ENCODE measurements around the gene ENOPH1.

Gene ENOPH1

DNA sequence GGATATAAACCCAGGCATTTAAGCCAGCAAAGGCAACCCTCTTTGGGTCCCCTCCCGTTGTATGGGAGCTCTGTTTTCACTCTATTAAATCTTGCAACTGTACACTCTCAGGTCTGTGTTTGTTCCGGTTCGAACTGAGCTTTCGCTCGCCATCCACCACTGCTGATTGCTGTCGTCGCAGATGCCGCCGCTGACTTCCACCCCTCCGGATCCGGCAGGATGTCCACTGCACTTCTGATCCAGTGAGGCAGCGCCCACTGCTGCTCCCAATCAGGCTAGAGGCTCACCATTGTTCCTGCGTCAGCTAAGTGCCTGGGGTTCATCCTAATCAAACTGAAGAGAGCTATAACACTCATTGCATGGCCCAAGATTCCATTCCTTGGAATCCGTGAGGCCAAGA is 49.2 kb downstream of the ENOPH1 start:
- Histone ChIP-seq H3K36me3 (0 out of 2 replicates have a peak, but pooled peaks cover 4% of the 10 kb centered on the region), H3K27me3 (ENCODE audit: insufficient read depth, low read depth, severe bottlenecking) (no peaks in the 10 kb centered on the region), H3K9me3 (ENCODE audit: severe bottlenecking) (no peaks in the 10 kb centered on the region), H3K27ac (no peak overlapping the region), H3K4me3 (ENCODE audit: low read depth, low read length) (no peak overlapping the region)
- DNase-seq, result no peak
- TF ChIP-seq, protein P1, sequence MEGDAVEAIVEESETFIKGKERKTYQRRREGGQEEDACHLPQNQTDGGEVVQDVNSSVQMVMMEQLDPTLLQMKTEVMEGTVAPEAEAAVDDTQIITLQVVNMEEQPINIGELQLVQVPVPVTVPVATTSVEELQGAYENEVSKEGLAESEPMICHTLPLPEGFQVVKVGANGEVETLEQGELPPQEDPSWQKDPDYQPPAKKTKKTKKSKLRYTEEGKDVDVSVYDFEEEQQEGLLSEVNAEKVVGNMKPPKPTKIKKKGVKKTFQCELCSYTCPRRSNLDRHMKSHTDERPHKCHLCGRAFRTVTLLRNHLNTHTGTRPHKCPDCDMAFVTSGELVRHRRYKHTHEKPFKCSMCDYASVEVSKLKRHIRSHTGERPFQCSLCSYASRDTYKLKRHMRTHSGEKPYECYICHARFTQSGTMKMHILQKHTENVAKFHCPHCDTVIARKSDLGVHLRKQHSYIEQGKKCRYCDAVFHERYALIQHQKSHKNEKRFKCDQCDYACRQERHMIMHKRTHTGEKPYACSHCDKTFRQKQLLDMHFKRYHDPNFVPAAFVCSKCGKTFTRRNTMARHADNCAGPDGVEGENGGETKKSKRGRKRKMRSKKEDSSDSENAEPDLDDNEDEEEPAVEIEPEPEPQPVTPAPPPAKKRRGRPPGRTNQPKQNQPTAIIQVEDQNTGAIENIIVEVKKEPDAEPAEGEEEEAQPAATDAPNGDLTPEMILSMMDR (IDR thresholded peaks at IDR 0.05; ENCODE audit: low read depth, low read length), result no peak

DNA sequence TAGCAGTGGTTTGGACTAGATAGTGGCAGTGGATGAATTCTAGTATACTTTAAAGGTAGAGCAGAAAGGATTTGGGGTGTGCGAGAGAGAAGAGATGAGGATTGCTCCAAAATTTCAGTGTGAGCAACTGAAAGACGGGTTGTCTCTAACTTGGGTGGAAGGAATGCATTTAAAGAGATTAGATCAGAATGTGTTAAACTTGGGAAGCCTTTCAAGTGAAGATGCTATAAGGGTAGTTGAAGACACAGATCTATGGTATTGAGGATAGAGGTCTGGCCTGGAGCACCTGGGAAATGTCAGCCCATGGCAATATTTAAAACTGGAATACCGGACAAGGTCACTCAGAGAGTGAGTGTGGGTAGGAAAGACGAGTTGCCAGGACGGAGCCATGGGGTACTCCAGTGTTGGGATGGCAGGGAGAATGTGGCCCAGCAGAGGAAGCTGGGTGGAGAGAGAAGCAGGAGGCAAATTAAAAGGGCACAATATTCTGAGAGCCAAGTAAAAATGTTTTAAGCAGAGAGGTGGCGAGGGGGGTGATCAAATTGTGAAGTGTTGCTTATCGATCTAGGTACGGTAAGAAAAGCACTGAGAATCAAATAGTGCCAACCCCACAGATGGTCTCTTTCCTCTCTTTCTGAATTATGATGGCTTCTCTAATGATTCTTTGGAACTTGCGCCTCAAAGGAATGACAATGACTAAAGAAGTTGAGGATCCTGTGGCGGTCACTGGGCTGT is 50.5 kb downstream of the ENOPH1 start:
- TF ChIP-seq, protein P1 (IDR thresholded peaks at IDR 0.05; ENCODE audit: low read depth, low read length), result no peak
- H3K4me3 ChIP-seq (ENCODE audit: low read depth, low read length), result no peak overlapping the region
- no peaks in the 10 kb centered on the region for H3K27me3 ChIP-seq (ENCODE audit: insufficient read depth, low read depth, severe bottlenecking)
- DNase-seq, result no peak
- H3K9me3 ChIP-seq (ENCODE audit: severe bottlenecking), result no peaks in the 10 kb centered on the region
- H3K27ac ChIP-seq, result no peak overlapping the region
- 0 out of 2 replicates have a peak, but pooled peaks cover 4% of the 10 kb centered on the region for H3K36me3 ChIP-seq

DNA sequence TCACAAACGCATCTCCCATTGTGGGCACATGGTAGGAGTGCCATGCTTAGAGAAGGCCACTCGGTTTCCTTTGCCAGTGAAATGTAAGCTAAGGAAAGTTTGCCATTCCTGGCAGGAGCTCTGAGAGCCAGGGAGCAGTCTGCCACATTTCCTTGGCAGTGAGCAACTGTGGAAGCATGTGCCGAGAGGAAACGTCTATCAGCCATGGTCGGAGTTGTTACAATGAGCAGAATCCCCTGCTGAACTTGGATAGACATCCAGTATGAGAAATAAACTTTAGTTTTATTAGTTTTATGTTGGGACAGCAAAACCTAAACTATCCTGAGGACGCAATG is 51.1 kb downstream of the ENOPH1 start:
- Histone ChIP-seq H3K27me3 (ENCODE audit: insufficient read depth, low read depth, severe bottlenecking) (no peaks in the 10 kb centered on the region), H3K4me3 (ENCODE audit: low read depth, low read length) (no peak overlapping the region), H3K27ac (no peak overlapping the region), H3K9me3 (ENCODE audit: severe bottlenecking) (no peaks in the 10 kb centered on the region), H3K36me3 (0 out of 2 replicates have a peak, but pooled peaks cover 4% of the 10 kb centered on the region)
- TF ChIP-seq, protein P1 (IDR thresholded peaks at IDR 0.05; ENCODE audit: low read depth, low read length), result no peak
- DNase-seq, result no peak

DNA sequence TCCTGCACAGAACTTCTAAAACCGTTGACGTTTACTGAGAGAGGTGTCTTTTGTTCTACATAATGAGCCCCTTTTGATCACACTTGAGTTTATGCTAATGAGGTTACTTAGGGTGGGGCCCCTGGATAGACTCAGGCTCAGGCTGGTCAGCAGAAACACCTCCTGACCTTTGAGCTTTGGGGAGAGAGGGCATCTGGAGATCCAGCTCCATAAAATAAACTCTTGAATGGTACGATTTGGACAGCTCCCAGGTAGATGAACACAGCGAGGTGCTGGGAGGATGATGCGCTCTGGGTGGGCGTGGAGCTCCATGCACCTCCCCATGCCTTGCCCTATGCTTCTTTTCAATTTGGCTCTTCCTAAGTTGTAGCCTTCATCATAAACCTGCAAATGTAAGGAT is 52.0 kb downstream of the ENOPH1 start:
- no peak for DNase-seq
- TF ChIP-seq, protein P1 (IDR thresholded peaks at IDR 0.05; ENCODE audit: low read depth, low read length), result no peak
- H3K27me3 ChIP-seq (ENCODE audit: insufficient read depth, low read depth, severe bottlenecking), result no peaks in the 10 kb centered on the region

DNA sequence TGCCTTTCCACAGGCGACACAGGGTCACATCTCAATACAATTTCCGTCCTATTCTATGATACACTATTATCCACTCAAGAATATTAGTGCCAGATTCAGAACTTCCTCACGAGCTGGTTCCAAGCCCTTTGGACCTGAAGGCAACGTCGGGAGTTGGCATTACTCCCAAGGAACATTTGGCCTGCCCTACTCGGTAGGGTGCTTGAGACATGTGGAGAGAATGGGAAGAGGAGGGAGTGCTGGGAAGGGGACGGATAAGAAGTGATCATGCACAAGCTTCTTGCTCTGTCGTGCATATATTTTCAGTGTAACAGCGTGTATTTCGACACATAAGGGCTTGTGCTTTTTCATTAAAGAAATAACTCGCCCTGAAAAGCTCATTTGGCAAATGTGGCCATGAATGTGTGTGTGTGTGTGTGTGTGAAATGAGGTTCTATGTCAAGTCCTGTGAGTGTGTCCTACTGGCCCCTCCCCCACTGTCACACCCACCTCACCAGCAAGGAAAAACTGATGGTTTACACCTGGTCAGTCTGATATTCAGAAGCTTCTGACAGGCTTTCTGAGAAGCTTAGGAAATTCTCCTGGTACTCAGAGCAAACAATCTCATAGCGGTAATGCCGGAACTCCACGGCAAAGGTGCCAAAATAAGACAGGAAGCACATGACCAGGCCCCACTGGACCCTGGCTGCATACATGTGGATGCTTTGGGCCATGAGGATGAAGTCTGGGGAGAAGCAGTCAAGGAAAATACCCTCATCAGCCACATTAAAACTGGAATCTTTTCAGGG is 54.8 kb downstream of the ENOPH1 start:
- no peaks in the 10 kb centered on the region for H3K27me3 ChIP-seq (ENCODE audit: insufficient read depth, low read depth, severe bottlenecking)
- TF ChIP-seq, protein P1 (IDR thresholded peaks at IDR 0.05; ENCODE audit: low read depth, low read length), result no peak
- no peak overlapping the region for H3K4me3 ChIP-seq (ENCODE audit: low read depth, low read length)
- H3K36me3 ChIP-seq, result no peaks in the 10 kb centered on the region
- no peaks in the 10 kb centered on the region for H3K9me3 ChIP-seq (ENCODE audit: severe bottlenecking)
- no peak overlapping the region for H3K27ac ChIP-seq
- no peak for DNase-seq

More for the DNA sequence above, 52.0 kb downstream of the ENOPH1 start:
- Histone ChIP-seq H3K27ac (no peak overlapping the region), H3K36me3 (0 out of 2 replicates have a peak, but pooled peaks cover 4% of the 10 kb centered on the region), H3K9me3 (ENCODE audit: severe bottlenecking) (no peaks in the 10 kb centered on the region), H3K4me3 (ENCODE audit: low read depth, low read length) (no peak overlapping the region)

All from WERI-Rb-1 (cell line).